K562 (cell line): ENCODE measurements around the gene EXOC3. TPM values are rescaled to one million over a fixed set of nuclear protein-coding genes. Genes with fewer than 3 reads are reported as not detected.

Source experiments
- ATAC-seq: fragments of 200-7000 bp; cut with Tn5 transposase; 3 replicates; pipeline ENCODE4 v1.9.1; 2020; ENCODE audit warnings: moderate library complexity
- BruUV-seq: library from RNA; stranded (reverse); fragments of 400-500 nt; replicated peaks from 2 replicates; lab custom pipeline; 2021; lab: Mats Ljungman, UMichigan
- CTCF ChIA-PET: fragments of 300-600 bp; formaldehyde crosslinking; extraction: SDS; loops from one replicate; lab custom pipeline; 2021; ENCODE audit warnings: low intra/inter-chr PET ratio; lab: Yijun Ruan, JAX
- POLR2A ChIA-PET: fragments of 300-600, 350-650 bp; sonication (Branson Sonifier 250); formaldehyde crosslinking; extraction: SDS; loops from one replicate; lab custom pipeline; 2021; ENCODE audit warnings: antibody characterized with exemption, inconsistent platforms; lab: Yijun Ruan, JAX
- DNase-seq, 4 experiments: peaks; one replicate each; pipeline versions ENCODE4 v3.0.0 to v3.0.0-alpha.2; 2011 to 2018; ENCODE audit warnings: low spot score in 3 of 4, mixed read lengths in 3 of 4; ENCODE audit errors: extremely low read depth in 1 of 4
- FAIRE-seq: peaks from 2 replicates; lab custom pipeline; 2011; peaks lifted over from hg19 to GRCh38; lab: Jason Lieb, UNC
- H2AFZ ChIP-seq: 2 replicates; pipeline ENCODE4 v1.6.0; 2011; ENCODE audit warnings: low read depth, low read length, control low read depth, inconsistent platforms
- H3K27ac ChIP-seq: fragments of 200-600 bp; 3 replicates; pipeline ENCODE4 v1.8.0; 2011; ENCODE audit warnings: low read depth, mild to moderate bottlenecking, control low read depth, inconsistent platforms, low read length, moderate library complexity, mixed read lengths; ENCODE audit errors: extremely low read depth
- H3K27me3 ChIP-seq, 2 experiments: fragments of 300-600 bp in 1 of 2; 2 replicates in 1 of 2; 3 replicates in 1 of 2; pipeline versions ENCODE4 v1.6.0 to v1.8.0; 2011; ENCODE audit warnings: inconsistent platforms in 2 of 2, low read length in 2 of 2, mild to moderate bottlenecking in 1 of 2, mixed read lengths in 1 of 2, moderate library complexity in 1 of 2; ENCODE audit not compliant: control insufficient read depth in 2 of 2, insufficient read depth in 2 of 2
- H3K36me3 ChIP-seq: fragments of 300-600 bp; 3 replicates; pipeline ENCODE4 v1.8.0; 2011; ENCODE audit warnings: mild to moderate bottlenecking, low read length, inconsistent platforms; ENCODE audit not compliant: control insufficient read depth, insufficient read depth
- H3K4me1 ChIP-seq, 2 experiments: fragments of 200-600 bp in 1 of 2; replicated peaks in 1 of 2; 2 replicates in 1 of 2; 3 replicates in 1 of 2; pipeline versions ENCODE4 v1.5.1 to v1.8.0; 2011; ENCODE audit warnings: inconsistent platforms in 2 of 2, low read length in 2 of 2, mild to moderate bottlenecking in 1 of 2, mixed read lengths in 1 of 2, moderate library complexity in 1 of 2; ENCODE audit not compliant: control insufficient read depth in 2 of 2, insufficient read depth in 2 of 2
- H3K4me2 ChIP-seq: 2 replicates; pipeline ENCODE4 v1.6.1; 2011; ENCODE audit warnings: low read length, control low read depth, inconsistent platforms, mixed read lengths; ENCODE audit not compliant: insufficient read depth
- H3K4me3 ChIP-seq: fragments of 200-600 bp; sonication (generic), shearing (Covaris generic); 2 replicates; pipeline ENCODE4 v1.5.1; 2016; ENCODE audit warnings: control low read depth, inconsistent platforms
- H3K79me2 ChIP-seq: fragments of 200-600 bp; 3 replicates; pipeline ENCODE4 v1.8.0; 2011; ENCODE audit warnings: low read length, inconsistent platforms; ENCODE audit not compliant: control insufficient read depth, insufficient read depth
- H3K9ac ChIP-seq, 2 experiments: 2 replicates each; pipeline versions ENCODE4 v1.6.0 to v1.6.1; 2011; ENCODE audit warnings: low read depth in 2 of 2, low read length in 2 of 2, control low read depth in 1 of 2, inconsistent platforms in 1 of 2, mild to moderate bottlenecking in 1 of 2, mixed read lengths in 1 of 2; ENCODE audit not compliant: insufficient read depth in 1 of 2
- H3K9me1 ChIP-seq: one replicate; pipeline ENCODE4 v1.6.0; 2011; ENCODE audit warnings: inconsistent platforms, mild to moderate bottlenecking, low read length, moderate library complexity; ENCODE audit not compliant: control insufficient read depth, insufficient read depth
- H3K9me3 ChIP-seq: replicated peaks from 2 replicates; pipeline ENCODE4 v1.5.1; 2011; ENCODE audit warnings: low read depth, low read length, inconsistent platforms; ENCODE audit not compliant: control insufficient read depth, insufficient read depth
- H4K20me1 ChIP-seq: replicated peaks from 2 replicates; pipeline ENCODE4 v1.6.1; 2011; ENCODE audit warnings: low read length, inconsistent platforms, mixed read lengths; ENCODE audit not compliant: control insufficient read depth, insufficient read depth
- GABPB1 ChIP-seq: sonication (generic); formaldehyde crosslinking; IDR thresholded peaks from 2 replicates; pipeline ENCODE4 v1.8.0; 2022; ENCODE audit warnings: mild to moderate bottlenecking, missing genetic modification reagents
- NFXL1 ChIP-seq: fragments of 450-650 bp; formaldehyde crosslinking; IDR thresholded peaks from 2 replicates; pipeline ENCODE4 v1.4.0; 2021; ENCODE audit warnings: mild to moderate bottlenecking
- TCF3 ChIP-seq: sonication (generic); formaldehyde crosslinking; IDR thresholded peaks from 2 replicates; pipeline ENCODE4 v1.4.0; 2020; ENCODE audit warnings: mild to moderate bottlenecking, missing genetic modification reagents
- TFAP4 ChIP-seq: sonication (generic); formaldehyde crosslinking; IDR thresholded peaks from 2 replicates; pipeline ENCODE4 v1.8.0; 2022; ENCODE audit warnings: missing genetic modification reagents, mild to moderate bottlenecking, moderate library complexity, borderline replicate concordance
- WGBS: fragments of 100-300 bp; shearing (Covaris generic); methylation state at CpG from one replicate; pipeline ENCODE4 v1.1.6; 2016; ENCODE audit warnings: low coverage, mixed read lengths; ENCODE audit not compliant: insufficient coverage; ENCODE audit errors: missing lambda C conversion rate; 5-methylcytosine and 5-hydroxymethylcytosine counted together
- in situ Hi-C: fragments of 300-500 bp; cut with MboI; formaldehyde crosslinking; loops from 4 replicates; pipeline ENCODE4 v1.15.0; 2018; ENCODE audit warnings: inconsistent platforms, mixed read lengths
- intact Hi-C: fragments of 100-400 bp; cut with micrococcal nuclease; formaldehyde crosslinking; loops from 2 replicates; pipeline ENCODE4 v1.14.2; 2022
- polyA plus RNA-seq, 8 experiments: library from polyadenylated mRNA; depleted of rRNA in 4 of 8; stranded (reverse) in 5 of 8; unstranded in 3 of 8; fragments of >200 nt; fragmentation: Nextera tagmentation in 2 of 8; fragmentation: Illumina TruSeq in 1 of 8; extraction: Ambion mirVana in 2 of 8; extraction: Trizol in 1 of 8; gene quantifications; 2 replicates each; pipeline versions ENCODE4 v1.2.1 to v1.2.3, GENCODE V29; 2011 to 2014; ENCODE audit warnings: inconsistent platforms in 1 of 8, missing spikeins in 1 of 8
- total RNA-seq, 7 experiments: library from RNA; depleted of rRNA in 6 of 7; stranded (reverse); fragments of >200 nt in 6 of 7; fragmentation: Illumina TruSeq in 2 of 7; extraction: Trizol in 2 of 7; gene quantifications; 2 replicates each; pipeline versions ENCODE4 v1.2.1 to v1.2.3, GENCODE V29; 2011 to 2021; ENCODE audit warnings: low replicate concordance in 1 of 7

The EXOC3 gene
- total and polyA plus RNA-seq, 9 of the 15 experiments (the other 6 are each of a cell fraction or from before 2014, with no cell fraction given): 1.4 to 41.9 (median 22.4) TPM

GRCh38 chr5:464446-464842 is 21.5 kb downstream of the EXOC3 start:
- no peaks in the 10 kb centered on the region for H3K27me3 ChIP-seq
- no peaks in the 10 kb centered on the region for H4K20me1 ChIP-seq
- no peak overlapping the region for H3K4me2 ChIP-seq
- no peak overlapping the region for H2AFZ ChIP-seq
- BruUV-seq: no TSS peak
- intact Hi-C loops (no loop called here), in situ Hi-C loops (no loop called here)
- peaks cover 58% of the 10 kb centered on the region; the same call in 2 of the 3 replicates for H3K36me3 ChIP-seq
- CTCF ChIA-PET: no interaction called here
- POLR2A ChIA-PET: no interaction called here
- no peak for ATAC-seq
- no peaks in the 10 kb centered on the region for H3K79me2 ChIP-seq
- no peaks in the 10 kb centered on the region for H3K9me1 ChIP-seq
- TF ChIP-seq GABPB1 (CRISPR knock-in tag) (0 out of 2 replicates have a peak, but pooled peaks have one; percentile 21), TCF3 (CRISPR knock-in tag) (peak; percentile 50), NFXL1 (no peak), TFAP4 (peak; percentile 36; the same call in 1 of the 2 replicates)
- TF ChIP-seq, all 486 proteins: peak for 3
- peaks cover 0 to 31% of the 10 kb centered on the region in 2 experiments; a peak in 1 of 5 replicates for H3K4me1 ChIP-seq
- FAIRE-seq (no peak), DNase-seq (no peak)
- no peak overlapping the region for H3K4me3 ChIP-seq
- 87% methylated on average over 19 of the region's 19 CpGs for WGBS
- no peaks in the 10 kb centered on the region for H3K9me3 ChIP-seq
- H3K27ac ChIP-seq: no peak overlapping the region
- H3K9ac ChIP-seq: no peak overlapping the region
